ACC112 (cell line): ENCODE results near the gene SHC2.
"Not testable (repeated sequence)": the region's sequence is repeated elsewhere in the genome, so short reads cannot be mapped to it uniquely, and the experiment has no call there.

Source experiments
- H2AFZ ChIP-seq: fragments of 200-600 bp; sonication (generic); one replicate; pipeline ENCODE4 v1.6.0; 2017; ENCODE audit warnings: antibody characterized with exemption, low read length; ENCODE audit not compliant: unreplicated experiment
- H3K27ac ChIP-seq: fragments of 200-600 bp; sonication (generic); 2 replicates; pipeline ENCODE4 v1.5.1; 2014; ENCODE audit warnings: low read depth, mild to moderate bottlenecking, antibody characterized with exemption, low read length, moderate library complexity
- H3K27me3 ChIP-seq: fragments of 200-600 bp; sonication (generic); 2 replicates; pipeline ENCODE4 v1.6.1; 2014; ENCODE audit warnings: mild to moderate bottlenecking, antibody characterized with exemption, low read length, moderate library complexity, mixed read lengths; ENCODE audit not compliant: insufficient read depth
- H3K36me3 ChIP-seq: fragments of 200-600 bp; sonication (generic); 2 replicates; pipeline ENCODE4 v1.6.1; 2016; ENCODE audit warnings: mild to moderate bottlenecking, antibody characterized with exemption, low read length, moderate library complexity, mixed read lengths; ENCODE audit not compliant: insufficient read depth
- H3K4me1 ChIP-seq: fragments of 200-600 bp; sonication (generic); one replicate; pipeline ENCODE4 v1.6.1; 2016; ENCODE audit warnings: low read length, mixed read lengths; ENCODE audit not compliant: insufficient read depth, unreplicated experiment, control insufficient read depth
- H3K4me3 ChIP-seq: fragments of 200-600 bp; sonication (generic); 2 replicates; pipeline ENCODE4 v1.5.1; 2014; ENCODE audit warnings: mild to moderate bottlenecking, low read depth, low read length
- H3K79me2 ChIP-seq: fragments of 200-600 bp; sonication (generic); one replicate; pipeline ENCODE4 v1.6.0; 2016; ENCODE audit warnings: low read length; ENCODE audit not compliant: control insufficient read depth, unreplicated experiment, insufficient read depth

Gene SHC2

GRCh38 chr19:383922-384798, 76.7 kb downstream of the SHC2 start:
- H3K4me1 ChIP-seq, result no peaks in the 10 kb centered on the region
- no peaks in the 10 kb centered on the region for H3K79me2 ChIP-seq
- H2AFZ ChIP-seq, result no peak overlapping the region
- H3K27me3 ChIP-seq, result peaks cover 4% of the 10 kb centered on the region; the same call in 1 of the 2 replicates
- no peak overlapping the region for H3K4me3 ChIP-seq
- no peak overlapping the region for H3K27ac ChIP-seq
- H3K36me3 ChIP-seq, result no peaks in the 10 kb centered on the region

DNA sequence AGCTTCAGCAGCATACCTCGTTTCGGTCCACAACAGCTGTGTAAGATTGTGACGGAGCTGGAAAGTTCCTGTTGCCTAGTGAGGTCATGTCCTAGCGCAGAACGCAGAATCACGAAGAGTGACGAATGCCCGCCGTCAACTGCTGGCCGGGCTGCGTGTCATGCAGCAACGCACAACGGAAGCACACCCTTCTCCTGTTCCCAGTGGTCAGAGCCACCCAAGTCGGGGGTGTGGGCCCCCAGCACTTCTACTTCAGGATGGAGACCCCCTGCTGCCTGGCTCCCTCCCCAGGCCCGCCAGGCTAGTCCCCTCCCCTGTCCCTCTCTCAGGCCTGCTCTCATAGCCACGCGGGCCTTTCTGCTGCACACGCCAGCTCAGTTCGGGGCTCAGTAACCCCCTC, 77.8 kb downstream of the SHC2 start:
- no peak overlapping the region for H3K27ac ChIP-seq
- H3K4me1 ChIP-seq, result no peaks in the 10 kb centered on the region
- peaks cover 4% of the 10 kb centered on the region; the same call in 1 of the 2 replicates for H3K27me3 ChIP-seq
- no peak overlapping the region for H2AFZ ChIP-seq
- H3K79me2 ChIP-seq, result no peaks in the 10 kb centered on the region
- H3K36me3 ChIP-seq, result no peaks in the 10 kb centered on the region
- no peak overlapping the region for H3K4me3 ChIP-seq

DNA sequence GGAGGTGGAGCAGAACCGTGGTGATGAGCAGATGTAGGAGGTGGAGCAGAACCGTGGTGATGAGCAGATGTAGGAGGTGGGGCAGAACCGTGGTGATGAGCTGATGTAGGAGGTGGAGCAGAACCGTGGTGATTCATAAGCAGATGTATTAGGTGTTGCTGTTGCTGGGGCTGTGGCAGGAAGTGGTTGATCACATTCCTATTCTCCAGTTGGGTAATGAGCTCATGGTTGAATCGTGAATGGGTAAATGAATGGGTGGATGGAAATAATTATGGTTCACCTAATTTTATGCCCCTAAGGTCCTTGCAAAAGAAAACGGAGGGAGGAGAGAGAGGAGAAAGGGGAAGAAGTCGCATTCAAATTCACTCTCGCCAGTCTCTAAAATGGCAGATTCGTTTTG, 78.3 kb downstream of the SHC2 start:
- H3K27ac ChIP-seq, H3K4me1 ChIP-seq, H3K4me3 ChIP-seq, H3K36me3 ChIP-seq, H2AFZ ChIP-seq, H3K27me3 ChIP-seq, H3K79me2 ChIP-seq: not testable (repeated sequence)

- not testable (repeated sequence) for H3K4me3 ChIP-seq, H3K27ac ChIP-seq, H3K4me1 ChIP-seq, H3K79me2 ChIP-seq, H3K36me3 ChIP-seq, H2AFZ ChIP-seq, H3K27me3 ChIP-seq
Observed at GRCh38 chr19:381901-382300, 78.9 kb downstream of the SHC2 start.

DNA sequence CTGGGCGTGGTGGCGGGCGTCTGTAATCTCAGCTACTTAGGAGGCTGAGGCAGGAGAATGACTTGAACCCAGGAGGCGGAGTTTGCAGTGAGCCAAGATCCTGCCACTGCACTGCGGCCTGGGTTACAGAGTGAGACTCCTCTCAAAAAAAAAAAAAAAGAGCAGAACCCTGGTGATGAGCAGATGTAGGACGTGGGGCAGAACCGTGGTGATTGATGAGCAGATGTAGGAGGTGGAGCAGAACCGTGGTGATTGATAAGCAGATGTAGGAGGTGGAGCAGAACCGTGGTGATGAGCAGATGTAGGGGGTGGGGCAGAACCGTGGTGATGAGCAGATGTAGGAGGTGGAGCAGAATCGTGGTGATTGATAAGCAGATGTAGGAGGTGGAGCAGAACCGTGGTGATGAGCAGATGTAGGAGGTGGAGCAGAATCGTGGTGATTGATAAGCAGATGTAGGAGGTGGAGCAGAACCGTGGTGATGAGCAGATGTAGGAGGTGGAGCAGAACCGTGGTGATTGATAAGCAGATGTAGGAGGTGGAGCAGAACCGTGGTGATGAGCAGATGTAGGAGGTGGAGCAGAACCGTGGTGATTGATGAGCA, 80.1 kb downstream of the SHC2 start:
- not testable (repeated sequence) for H2AFZ ChIP-seq, H3K79me2 ChIP-seq, H3K27ac ChIP-seq, H3K4me3 ChIP-seq, H3K27me3 ChIP-seq, H3K4me1 ChIP-seq, H3K36me3 ChIP-seq

DNA sequence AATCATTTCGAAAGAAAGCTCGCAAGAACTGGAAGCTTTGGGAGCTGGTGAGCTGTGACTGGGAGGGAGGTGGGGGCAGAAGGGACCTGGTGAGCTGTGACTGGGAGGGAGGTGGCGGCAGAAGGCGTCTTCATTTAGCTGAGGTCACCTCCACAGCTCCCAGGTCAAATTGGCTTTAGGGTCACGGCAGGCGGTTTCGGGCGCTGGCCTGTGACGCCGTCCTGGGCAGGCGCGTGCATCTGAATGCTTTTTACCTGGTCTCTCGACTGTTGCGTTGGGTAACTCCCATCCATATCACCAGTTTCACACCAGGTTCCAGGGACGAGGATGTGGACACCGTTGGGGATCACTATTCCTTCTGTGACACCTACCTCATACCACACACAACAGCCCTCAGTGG, 81.0 kb downstream of the SHC2 start:
- no peak overlapping the region for H3K27ac ChIP-seq
- H3K27me3 ChIP-seq, result peaks cover 4% of the 10 kb centered on the region
- H3K36me3 ChIP-seq, result no peaks in the 10 kb centered on the region
- H2AFZ ChIP-seq, result no peak overlapping the region
- H3K79me2 ChIP-seq, result no peaks in the 10 kb centered on the region
- no peak overlapping the region for H3K4me3 ChIP-seq
- H3K4me1 ChIP-seq, result no peaks in the 10 kb centered on the region

GRCh38 chr19:378706-379105, 82.1 kb downstream of the SHC2 start:
- no peak overlapping the region for H3K4me3 ChIP-seq

GRCh38 chr19:377801-378581, 82.8 kb downstream of the SHC2 start:
- Histone ChIP-seq H3K36me3 (no peaks in the 10 kb centered on the region), H3K4me3 (no peak overlapping the region), H3K27ac (no peak overlapping the region), H3K79me2 (no peaks in the 10 kb centered on the region), H2AFZ (no peak overlapping the region), H3K4me1 (no peaks in the 10 kb centered on the region), H3K27me3 (peaks cover 15% of the 10 kb centered on the region)

More at GRCh38 chr19:378706-379105, 82.1 kb downstream of the SHC2 start:
- no peaks in the 10 kb centered on the region for H3K36me3 ChIP-seq
- H2AFZ ChIP-seq, result no peak overlapping the region
- no peaks in the 10 kb centered on the region for H3K79me2 ChIP-seq
- H3K4me1 ChIP-seq, result no peaks in the 10 kb centered on the region
- no peak overlapping the region for H3K27ac ChIP-seq
- peaks cover 13% of the 10 kb centered on the region for H3K27me3 ChIP-seq

DNA sequence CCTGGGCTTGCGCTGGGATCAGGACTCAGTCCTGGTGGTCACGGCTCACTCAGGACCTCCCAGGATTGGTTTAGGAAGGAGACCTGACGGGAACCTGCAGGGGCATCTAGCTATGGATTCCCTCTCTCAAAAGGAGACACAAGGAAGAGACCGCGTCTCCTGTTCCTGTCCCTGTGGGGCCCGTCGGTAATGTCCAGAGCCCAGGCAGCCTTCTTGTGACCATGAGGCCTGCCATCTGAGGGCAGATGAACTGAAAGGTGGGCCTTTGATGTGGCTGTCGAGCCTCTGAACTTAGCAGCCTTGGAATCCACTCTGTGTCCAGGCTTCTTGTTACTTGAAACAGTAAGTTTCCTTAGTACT, 84.7 kb downstream of the SHC2 start:
- no peaks in the 10 kb centered on the region for H3K79me2 ChIP-seq
- peaks cover 26% of the 10 kb centered on the region for H3K27me3 ChIP-seq
- no peaks in the 10 kb centered on the region for H3K36me3 ChIP-seq
- H3K4me1 ChIP-seq, result no peaks in the 10 kb centered on the region
- H3K4me3 ChIP-seq, result no peak overlapping the region
- H2AFZ ChIP-seq, result no peak overlapping the region
- H3K27ac ChIP-seq, result no peak overlapping the region

GRCh38 chr19:375395-376110, 85.3 kb downstream of the SHC2 start:
- Histone ChIP-seq H3K27ac (no peak overlapping the region), H3K79me2 (no peaks in the 10 kb centered on the region), H3K27me3 (peaks cover 26% of the 10 kb centered on the region), H3K36me3 (no peaks in the 10 kb centered on the region), H3K4me3 (no peak overlapping the region), H2AFZ (no peak overlapping the region), H3K4me1 (no peaks in the 10 kb centered on the region)
